HG03060 (cell line): Measurements from ENCODE around the gene CERS6.
"Not testable (repeated sequence)": the region's sequence is repeated elsewhere in the genome, so short reads cannot be mapped to it uniquely, and the experiment has no call there.

Experiments used
- ATAC-seq: cut with Tn5 transposase; IDR thresholded peaks from one replicate; pipeline ENCODE4 v1.9.1; 2021; ENCODE audit warnings: low read depth, moderate number of reproducible peaks; ENCODE audit not compliant: unreplicated experiment

CERS6 gene

GRCh38 chr2:168624028-168624427 lies 168.0 kb downstream of the CERS6 start:
- ATAC-seq = no peak

GRCh38 chr2:168626096-168626495 lies 170.0 kb downstream of the CERS6 start:
- no peak for ATAC-seq

DNA sequence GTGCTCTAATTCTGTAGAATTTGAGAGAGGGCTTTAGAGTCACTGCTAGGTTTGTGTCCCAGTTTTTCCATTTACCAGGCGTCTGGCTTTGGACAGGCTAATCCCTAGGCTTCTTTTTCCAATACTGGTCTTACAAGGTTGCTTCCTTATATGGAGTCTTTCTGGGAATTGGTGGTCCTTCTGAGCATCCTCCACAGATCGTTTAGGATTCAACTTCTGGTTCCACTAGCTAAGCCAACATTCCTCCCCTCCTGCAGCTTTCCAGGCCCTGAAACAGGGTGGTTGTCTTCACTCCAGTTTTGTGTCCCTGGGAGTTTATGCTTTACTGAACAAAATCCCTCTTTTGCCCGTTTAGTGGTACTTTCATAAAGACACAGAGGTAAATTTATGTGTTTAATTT lies 170.6 kb downstream of the CERS6 start:
- no peak for ATAC-seq

DNA sequence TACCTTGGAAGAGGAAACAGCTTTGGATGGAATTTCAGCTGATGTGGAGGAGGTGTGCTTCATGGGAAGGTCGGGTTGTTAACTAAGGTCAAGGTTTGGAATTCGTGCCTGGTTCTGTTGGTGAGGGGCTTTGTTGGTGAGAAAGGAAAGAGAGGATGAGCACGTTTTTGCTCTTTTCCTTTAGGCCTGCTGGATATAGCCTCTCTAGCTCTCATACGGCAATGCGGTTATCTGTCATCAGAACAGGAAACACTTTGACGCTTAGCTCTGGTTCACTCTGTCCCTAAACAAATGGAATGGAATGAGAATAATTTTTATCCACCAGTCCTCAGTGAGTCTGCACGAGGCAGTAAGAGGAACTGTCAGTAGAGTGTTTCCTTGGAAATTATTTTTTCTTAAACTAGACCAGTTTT lies 176.6 kb downstream of the CERS6 start:
- no peak for ATAC-seq

DNA sequence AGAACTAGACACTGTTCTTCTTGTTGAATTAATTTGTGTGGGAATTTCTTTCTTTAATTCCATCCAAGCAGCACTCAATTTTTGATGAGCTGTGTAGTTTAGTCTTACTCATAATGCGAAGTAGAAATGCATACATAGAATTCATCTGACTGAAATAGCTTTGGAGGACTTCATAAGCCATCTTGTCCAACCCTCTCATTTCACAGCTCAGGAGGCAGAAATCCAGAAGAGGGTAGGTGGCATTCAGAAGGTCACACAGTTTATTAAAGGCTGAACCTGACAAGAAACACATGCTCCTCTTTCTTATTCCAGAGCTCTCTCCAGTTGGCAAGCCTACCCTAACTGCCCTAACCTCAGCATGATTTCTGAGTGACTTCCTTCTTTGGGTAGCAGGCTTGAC lies 177.1 kb downstream of the CERS6 start:
- ATAC-seq = no peak

DNA sequence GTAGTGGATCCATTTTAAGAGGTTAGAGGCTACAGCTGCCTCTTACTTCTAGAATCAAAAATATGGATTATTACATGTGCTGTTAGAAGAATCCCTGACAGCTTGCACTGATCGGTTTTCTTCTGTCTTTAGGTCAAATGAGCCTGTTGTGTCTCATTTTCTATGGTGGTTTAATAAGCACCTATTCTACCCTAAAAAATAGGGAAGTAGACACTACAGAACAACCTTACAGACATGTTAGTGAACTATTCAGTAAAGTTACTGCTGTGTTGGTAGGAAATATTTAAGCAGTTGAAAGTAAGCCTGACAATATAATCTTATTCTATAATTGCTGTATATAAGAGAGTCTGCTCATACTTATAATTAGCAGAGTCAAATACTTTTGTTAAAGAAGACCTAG lies 177.8 kb downstream of the CERS6 start:
- ATAC-seq = no peak

DNA sequence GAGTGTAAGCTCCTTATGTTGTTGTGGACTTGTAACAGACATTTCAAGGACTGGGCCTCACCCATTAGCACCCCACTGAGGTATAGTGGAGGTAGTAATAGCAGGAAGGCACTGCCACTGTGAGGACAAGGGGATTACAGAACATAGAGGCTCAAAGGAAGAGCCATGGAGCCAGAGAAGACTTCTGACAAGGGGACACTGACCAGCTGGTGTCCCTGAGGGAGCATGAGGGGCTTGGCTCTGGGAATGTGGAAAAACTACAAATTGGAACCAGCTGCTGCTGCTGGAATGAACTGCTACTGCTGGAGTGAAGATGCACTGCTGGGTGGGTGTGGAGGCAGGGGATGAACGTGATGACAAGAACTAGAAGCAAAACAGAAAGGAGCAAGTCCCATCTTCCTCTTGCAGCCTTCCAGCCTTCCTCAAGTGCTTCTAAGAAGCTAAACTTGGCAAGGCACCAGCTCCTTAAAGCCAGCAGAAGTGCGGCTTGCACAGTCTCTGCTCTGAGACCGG lies 179.0 kb downstream of the CERS6 start:
- no peak for ATAC-seq

DNA sequence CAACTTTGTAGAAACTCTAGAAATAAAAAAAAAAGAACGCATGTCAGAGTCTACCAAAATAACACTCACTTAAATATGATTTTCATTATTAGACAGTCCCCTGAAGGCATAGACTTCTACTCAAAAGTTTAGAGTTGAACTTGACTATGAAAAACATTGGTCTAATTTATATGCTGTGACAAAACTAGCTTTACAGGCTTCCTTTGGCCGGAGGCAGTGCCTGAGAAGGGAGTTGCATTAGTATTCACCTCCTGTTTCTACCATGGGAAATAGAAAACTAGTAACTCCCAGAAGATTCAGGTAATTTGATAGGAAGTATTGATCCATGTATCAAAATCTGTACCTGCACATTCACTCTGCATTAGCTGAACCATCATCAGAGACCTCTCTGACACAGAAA lies 182.9 kb downstream of the CERS6 start:
- ATAC-seq = no peak

- no peak for ATAC-seq
Measured at GRCh38 chr2:168639441-168639898, 183.4 kb downstream of the CERS6 start.

GRCh38 chr2:168640039-168640438 lies 184.0 kb downstream of the CERS6 start:
- no peak for ATAC-seq

- no peak for ATAC-seq
Measured at GRCh38 chr2:168641636-168642035, 185.6 kb downstream of the CERS6 start.

DNA sequence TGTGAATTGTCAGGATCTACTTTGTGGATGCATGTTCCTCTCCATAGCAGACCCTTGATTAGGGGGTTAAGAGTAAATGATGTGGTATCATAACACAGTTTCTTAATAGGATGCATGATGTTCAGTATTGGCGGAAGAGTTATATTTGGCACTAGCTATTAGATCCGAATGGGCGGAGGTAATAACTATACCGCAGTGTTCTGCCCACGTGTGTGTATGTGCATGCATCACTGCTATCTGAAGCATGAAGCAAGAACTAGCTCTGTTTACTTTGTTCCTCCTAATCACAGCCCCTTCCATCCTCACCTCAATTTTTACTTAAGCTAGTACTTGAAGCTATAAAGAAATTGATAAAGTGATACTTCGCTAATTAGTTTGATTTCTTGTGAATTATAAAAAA lies 186.8 kb downstream of the CERS6 start:
- no peak for ATAC-seq

GRCh38 chr2:168643979-168644378 lies 187.9 kb downstream of the CERS6 start:
- no peak for ATAC-seq

GRCh38 chr2:168645696-168646338 lies 189.7 kb downstream of the CERS6 start:
- ATAC-seq = no peak

DNA sequence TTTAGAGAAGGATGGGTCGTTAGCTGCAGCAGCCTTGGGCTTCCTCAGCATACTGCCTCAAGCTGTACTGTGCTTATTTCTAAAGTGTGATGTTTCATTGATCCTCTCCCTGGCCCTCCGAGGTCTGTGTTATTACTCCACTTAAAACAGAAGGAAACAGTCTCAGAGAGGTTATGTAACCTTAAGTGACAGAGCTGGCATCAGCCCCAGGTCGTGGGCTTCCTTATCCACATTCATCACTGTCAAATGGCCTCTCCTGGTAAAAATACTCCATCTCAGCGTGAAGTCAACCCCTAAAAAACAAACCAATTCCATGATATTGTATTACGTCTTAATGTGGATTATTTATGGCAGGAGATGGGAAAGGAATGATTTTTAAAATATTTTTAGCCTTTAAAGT lies 193.0 kb downstream of the CERS6 start:
- ATAC-seq = no peak

- no peak for ATAC-seq
Measured at GRCh38 chr2:168649562-168649961, 193.5 kb downstream of the CERS6 start.

GRCh38 chr2:168650139-168650538 lies 194.1 kb downstream of the CERS6 start:
- no peak for ATAC-seq

GRCh38 chr2:168650781-168651180 lies 194.7 kb downstream of the CERS6 start:
- no peak for ATAC-seq

GRCh38 chr2:168652997-168653921 lies 197.2 kb downstream of the CERS6 start:
- no peak for ATAC-seq

DNA sequence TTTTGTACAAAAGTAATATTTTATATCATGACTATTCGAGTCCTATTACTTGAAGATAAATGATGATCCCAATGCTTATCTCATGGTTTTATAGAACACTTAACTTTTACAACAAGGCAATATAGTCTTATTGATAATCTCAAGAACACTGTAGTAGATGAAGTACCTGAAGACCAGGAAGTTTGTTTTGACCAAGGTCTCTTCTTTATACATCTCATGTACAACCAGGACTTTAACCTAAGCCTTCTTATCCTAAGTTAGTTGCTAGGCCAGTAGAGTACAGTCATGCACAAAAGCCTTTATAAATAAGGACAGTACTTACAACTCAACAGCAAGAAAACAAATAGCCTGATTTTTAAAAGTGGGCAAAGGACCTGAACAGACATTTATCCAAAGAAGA lies 198.6 kb downstream of the CERS6 start:
- ATAC-seq = no peak

DNA sequence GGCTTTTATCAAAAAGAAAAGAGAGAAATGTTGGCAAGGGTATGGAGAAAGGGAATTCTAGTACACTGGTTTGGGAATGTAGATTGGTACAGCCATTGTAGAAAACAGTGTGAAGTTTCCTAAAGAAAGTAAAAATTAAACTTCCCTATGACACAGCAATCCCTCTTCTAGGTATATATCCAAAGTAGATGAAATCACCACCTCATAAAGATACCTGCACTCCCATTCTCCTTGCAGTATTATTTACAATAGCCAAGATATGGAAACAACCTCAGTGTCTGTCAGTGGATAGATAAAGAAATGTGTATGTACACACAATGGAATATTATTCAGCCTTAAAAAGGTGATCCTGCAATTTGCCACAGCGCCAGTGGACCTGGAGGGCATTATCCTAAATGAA lies 199.1 kb downstream of the CERS6 start:
- ATAC-seq = no peak

DNA sequence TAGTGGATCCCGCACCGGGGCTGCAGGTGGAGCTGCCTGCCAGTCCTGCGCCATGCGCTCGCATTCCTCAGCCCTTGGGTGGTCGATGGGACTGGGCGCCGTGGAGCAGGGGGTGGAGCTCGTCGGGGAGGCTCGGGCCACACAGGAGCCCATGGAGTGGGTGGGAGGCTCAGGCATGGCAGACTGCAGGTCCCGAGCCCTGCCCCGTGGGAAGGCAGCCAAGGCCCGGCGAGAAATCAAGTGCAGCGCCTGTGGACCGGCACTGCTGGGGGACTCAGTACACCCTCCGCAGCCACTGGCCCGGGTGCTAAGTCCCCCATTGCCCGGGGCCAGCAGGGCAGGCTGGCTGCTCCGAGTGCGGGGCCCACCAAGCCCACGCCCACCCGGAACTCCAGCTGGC lies 201.3 kb downstream of the CERS6 start:
- ATAC-seq = not testable (repeated sequence)
